ENCODE measurements around the gene PYURF. TPM values are rescaled to one million over a fixed set of nuclear protein-coding genes. Genes with fewer than 3 reads are reported as not detected.

Gene PYURF
- polyA plus RNA-seq, 1 experiment: 65.7 TPM

DNA sequence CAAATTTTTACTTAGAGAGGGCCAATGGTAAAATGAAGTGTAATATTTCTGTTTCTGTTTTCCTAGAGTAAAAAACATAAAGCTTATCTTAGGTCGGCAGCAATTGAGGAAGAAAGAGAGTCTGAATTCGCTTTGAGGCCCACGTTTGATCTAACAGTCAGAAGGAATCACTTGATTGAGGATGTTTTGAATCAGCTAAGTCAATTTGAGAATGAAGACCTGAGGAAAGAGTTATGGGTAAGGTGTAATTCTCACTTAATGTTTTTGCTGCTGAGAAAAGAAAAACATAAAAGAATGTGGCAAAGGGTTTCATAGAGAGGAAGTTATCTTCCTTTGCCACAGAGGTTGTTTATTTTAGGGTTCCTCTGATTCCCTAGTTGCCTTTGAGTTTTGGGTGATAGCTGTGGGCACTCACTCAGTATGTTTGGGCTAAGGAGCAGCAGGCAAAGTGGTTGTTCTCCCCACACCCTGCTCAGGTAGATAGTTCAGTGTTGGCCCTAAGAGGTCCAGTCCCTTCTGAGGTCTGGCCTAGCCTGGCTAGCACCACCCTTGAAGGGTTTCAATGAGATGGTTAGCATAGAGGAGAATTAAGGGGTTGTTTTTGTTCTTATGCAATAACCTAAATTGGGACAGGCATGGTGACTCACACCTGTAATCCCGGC, 34.3 kb downstream of the PYURF start:
- no peak overlapping the region for H3K27ac ChIP-seq (ENCODE audit: low read depth, low read length)
- ChIA-PET POLR2A (no interaction called here), CTCF (no interaction called here)
- H3K9me3 ChIP-seq (ENCODE audit: control insufficient read depth, insufficient read depth, low read length): no peaks in the 10 kb centered on the region
- H3K4me3 ChIP-seq (ENCODE audit: low read depth, low read length): no peak overlapping the region
- TF ChIP-seq, protein P1, sequence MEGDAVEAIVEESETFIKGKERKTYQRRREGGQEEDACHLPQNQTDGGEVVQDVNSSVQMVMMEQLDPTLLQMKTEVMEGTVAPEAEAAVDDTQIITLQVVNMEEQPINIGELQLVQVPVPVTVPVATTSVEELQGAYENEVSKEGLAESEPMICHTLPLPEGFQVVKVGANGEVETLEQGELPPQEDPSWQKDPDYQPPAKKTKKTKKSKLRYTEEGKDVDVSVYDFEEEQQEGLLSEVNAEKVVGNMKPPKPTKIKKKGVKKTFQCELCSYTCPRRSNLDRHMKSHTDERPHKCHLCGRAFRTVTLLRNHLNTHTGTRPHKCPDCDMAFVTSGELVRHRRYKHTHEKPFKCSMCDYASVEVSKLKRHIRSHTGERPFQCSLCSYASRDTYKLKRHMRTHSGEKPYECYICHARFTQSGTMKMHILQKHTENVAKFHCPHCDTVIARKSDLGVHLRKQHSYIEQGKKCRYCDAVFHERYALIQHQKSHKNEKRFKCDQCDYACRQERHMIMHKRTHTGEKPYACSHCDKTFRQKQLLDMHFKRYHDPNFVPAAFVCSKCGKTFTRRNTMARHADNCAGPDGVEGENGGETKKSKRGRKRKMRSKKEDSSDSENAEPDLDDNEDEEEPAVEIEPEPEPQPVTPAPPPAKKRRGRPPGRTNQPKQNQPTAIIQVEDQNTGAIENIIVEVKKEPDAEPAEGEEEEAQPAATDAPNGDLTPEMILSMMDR (IDR thresholded peaks at IDR 0.05; ENCODE audit: low read depth, low read length): no peak
- H3K27me3 ChIP-seq (ENCODE audit: control insufficient read depth, insufficient read depth, low read length): peaks cover 6% of the 10 kb centered on the region
- no peak for DNase-seq (ENCODE audit: low read depth, low spot score)

GRCh38 chr4:88481537-88481936, 42.0 kb downstream of the PYURF start:
- Histone ChIP-seq H3K27me3 (ENCODE audit: control insufficient read depth, insufficient read depth, low read length) (no peaks in the 10 kb centered on the region), H3K9me3 (ENCODE audit: control insufficient read depth, insufficient read depth, low read length) (no peaks in the 10 kb centered on the region), H3K27ac (ENCODE audit: low read depth, low read length) (no peak overlapping the region), H3K4me3 (ENCODE audit: low read depth, low read length) (no peak overlapping the region)
- no peak for DNase-seq (ENCODE audit: low read depth, low spot score)
- CTCF ChIA-PET: no interaction called here
- TF ChIP-seq, protein P1 (IDR thresholded peaks at IDR 0.05; ENCODE audit: low read depth, low read length): no peak
- POLR2A ChIA-PET: no interaction called here

- ChIA-PET POLR2A (no interaction called here), CTCF (no interaction called here)
- no peaks in the 10 kb centered on the region for H3K9me3 ChIP-seq (ENCODE audit: control insufficient read depth, insufficient read depth, low read length)
- DNase-seq (ENCODE audit: low read depth, low spot score): no peak
- no peak overlapping the region for H3K4me3 ChIP-seq (ENCODE audit: low read depth, low read length)
- TF ChIP-seq, protein P1 (IDR thresholded peaks at IDR 0.05; ENCODE audit: low read depth, low read length): no peak
- H3K27ac ChIP-seq (ENCODE audit: low read depth, low read length): no peak overlapping the region
- H3K27me3 ChIP-seq (ENCODE audit: control insufficient read depth, insufficient read depth, low read length): no peaks in the 10 kb centered on the region
These were observed 45.3 kb downstream of the PYURF start for GRCh38 chr4:88478247-88478646.

GRCh38 chr4:88477229-88477860, 46.2 kb downstream of the PYURF start:
- no peak overlapping the region for H3K27ac ChIP-seq (ENCODE audit: low read depth, low read length)
- H3K9me3 ChIP-seq (ENCODE audit: control insufficient read depth, insufficient read depth, low read length): no peaks in the 10 kb centered on the region
- DNase-seq (ENCODE audit: low read depth, low spot score): no peak
- H3K27me3 ChIP-seq (ENCODE audit: control insufficient read depth, insufficient read depth, low read length): no peaks in the 10 kb centered on the region
- ChIA-PET CTCF (interaction anchor here (0.7 kb wide), 1 partner anchor 13 kb away, joined by 3 read pairs; no protein-coding TSS in a partner anchor), POLR2A (no interaction called here)
- TF ChIP-seq, protein P1 (IDR thresholded peaks at IDR 0.05; ENCODE audit: low read depth, low read length): no peak
- no peak overlapping the region for H3K4me3 ChIP-seq (ENCODE audit: low read depth, low read length)

Other genes with a start within 250 kb of the PYURF start
- 7.8 and 9.6 TPM in 2 replicates for gene PPM1K, start 239.2 kb downstream of the PYURF start, polyA plus RNA-seq (2011; rRNA removed)
- gene HERC6, start 144.9 kb downstream of the PYURF start, polyA plus RNA-seq (2011; rRNA removed): 1.5 and 1.8 TPM in 2 replicates
- gene HERC5, start 66.7 kb downstream of the PYURF start, polyA plus RNA-seq (2011; rRNA removed): 0.05 and 0.06 TPM in 2 replicates
- 9.3 and 10.3 TPM in 2 replicates for gene HERC3, start 68.7 kb upstream of the PYURF start, polyA plus RNA-seq (2011; rRNA removed)
- 6.6 and 8.2 TPM in 2 replicates for gene NAP1L5, start 174.1 kb upstream of the PYURF start, polyA plus RNA-seq (2011; rRNA removed)